ENCODE results near the gene SASH1.

DNA sequence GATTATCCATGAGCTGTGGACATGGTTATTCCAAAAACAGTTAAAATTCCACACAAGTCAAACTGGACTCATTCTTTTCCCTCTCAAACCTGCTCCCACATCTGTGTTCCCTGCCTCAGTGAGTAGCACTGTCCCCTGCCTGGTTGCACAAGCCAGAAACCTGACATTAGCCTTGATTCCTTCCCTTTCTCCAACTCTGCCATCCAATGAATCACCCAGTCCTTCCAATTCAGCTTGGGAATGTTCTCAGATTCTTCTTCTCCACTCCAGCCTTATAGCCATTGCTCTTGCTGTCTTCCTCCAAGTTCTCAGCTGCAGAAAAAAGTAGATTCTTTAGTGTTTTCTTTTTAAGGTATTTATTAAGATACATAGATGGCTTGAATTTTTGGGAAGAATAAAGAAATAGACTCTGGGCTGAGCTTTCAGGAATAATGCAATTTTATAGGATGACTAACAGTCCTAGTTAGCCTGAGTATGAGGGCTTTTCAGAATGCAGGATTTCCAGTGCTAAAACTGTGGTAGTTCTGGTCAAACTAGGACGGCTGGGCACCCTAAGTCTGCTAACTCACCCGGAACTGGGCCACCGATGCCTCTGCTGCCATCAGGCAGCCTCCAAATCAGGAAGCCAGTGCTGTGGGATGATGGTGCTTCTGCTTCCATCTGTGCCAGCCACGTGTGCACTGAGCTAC, 18.2 kb upstream of the SASH1 start:
- TF ChIP-seq PRRX2 (CRISPR knock-in tag; IDR thresholded peaks at IDR 0.05) (no peak), SMAD3 (CRISPR knock-in tag; IDR thresholded peaks at IDR 0.05; ENCODE audit: borderline replicate concordance) (no peak), TCF7 (CRISPR knock-in tag; IDR thresholded peaks at IDR 0.05; ENCODE audit: low read depth) (no peak), RELA (CRISPR knock-in tag; IDR thresholded peaks at IDR 0.05; ENCODE audit: borderline replicate concordance) (no peak), ZNF121 (CRISPR knock-in tag; IDR thresholded peaks at IDR 0.05) (no peak), ZNF232 (CRISPR knock-in tag; IDR thresholded peaks at IDR 0.05) (no peak)
- TF ChIP-seq, protein P1, sequence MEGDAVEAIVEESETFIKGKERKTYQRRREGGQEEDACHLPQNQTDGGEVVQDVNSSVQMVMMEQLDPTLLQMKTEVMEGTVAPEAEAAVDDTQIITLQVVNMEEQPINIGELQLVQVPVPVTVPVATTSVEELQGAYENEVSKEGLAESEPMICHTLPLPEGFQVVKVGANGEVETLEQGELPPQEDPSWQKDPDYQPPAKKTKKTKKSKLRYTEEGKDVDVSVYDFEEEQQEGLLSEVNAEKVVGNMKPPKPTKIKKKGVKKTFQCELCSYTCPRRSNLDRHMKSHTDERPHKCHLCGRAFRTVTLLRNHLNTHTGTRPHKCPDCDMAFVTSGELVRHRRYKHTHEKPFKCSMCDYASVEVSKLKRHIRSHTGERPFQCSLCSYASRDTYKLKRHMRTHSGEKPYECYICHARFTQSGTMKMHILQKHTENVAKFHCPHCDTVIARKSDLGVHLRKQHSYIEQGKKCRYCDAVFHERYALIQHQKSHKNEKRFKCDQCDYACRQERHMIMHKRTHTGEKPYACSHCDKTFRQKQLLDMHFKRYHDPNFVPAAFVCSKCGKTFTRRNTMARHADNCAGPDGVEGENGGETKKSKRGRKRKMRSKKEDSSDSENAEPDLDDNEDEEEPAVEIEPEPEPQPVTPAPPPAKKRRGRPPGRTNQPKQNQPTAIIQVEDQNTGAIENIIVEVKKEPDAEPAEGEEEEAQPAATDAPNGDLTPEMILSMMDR (IDR thresholded peaks at IDR 0.05), result no peak
- TF ChIP-seq, protein P2, sequence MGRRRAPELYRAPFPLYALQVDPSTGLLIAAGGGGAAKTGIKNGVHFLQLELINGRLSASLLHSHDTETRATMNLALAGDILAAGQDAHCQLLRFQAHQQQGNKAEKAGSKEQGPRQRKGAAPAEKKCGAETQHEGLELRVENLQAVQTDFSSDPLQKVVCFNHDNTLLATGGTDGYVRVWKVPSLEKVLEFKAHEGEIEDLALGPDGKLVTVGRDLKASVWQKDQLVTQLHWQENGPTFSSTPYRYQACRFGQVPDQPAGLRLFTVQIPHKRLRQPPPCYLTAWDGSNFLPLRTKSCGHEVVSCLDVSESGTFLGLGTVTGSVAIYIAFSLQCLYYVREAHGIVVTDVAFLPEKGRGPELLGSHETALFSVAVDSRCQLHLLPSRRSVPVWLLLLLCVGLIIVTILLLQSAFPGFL (CRISPR knock-in tag; IDR thresholded peaks at IDR 0.05; ENCODE audit: borderline replicate concordance), result no peak
- TF ChIP-seq, protein P3, sequence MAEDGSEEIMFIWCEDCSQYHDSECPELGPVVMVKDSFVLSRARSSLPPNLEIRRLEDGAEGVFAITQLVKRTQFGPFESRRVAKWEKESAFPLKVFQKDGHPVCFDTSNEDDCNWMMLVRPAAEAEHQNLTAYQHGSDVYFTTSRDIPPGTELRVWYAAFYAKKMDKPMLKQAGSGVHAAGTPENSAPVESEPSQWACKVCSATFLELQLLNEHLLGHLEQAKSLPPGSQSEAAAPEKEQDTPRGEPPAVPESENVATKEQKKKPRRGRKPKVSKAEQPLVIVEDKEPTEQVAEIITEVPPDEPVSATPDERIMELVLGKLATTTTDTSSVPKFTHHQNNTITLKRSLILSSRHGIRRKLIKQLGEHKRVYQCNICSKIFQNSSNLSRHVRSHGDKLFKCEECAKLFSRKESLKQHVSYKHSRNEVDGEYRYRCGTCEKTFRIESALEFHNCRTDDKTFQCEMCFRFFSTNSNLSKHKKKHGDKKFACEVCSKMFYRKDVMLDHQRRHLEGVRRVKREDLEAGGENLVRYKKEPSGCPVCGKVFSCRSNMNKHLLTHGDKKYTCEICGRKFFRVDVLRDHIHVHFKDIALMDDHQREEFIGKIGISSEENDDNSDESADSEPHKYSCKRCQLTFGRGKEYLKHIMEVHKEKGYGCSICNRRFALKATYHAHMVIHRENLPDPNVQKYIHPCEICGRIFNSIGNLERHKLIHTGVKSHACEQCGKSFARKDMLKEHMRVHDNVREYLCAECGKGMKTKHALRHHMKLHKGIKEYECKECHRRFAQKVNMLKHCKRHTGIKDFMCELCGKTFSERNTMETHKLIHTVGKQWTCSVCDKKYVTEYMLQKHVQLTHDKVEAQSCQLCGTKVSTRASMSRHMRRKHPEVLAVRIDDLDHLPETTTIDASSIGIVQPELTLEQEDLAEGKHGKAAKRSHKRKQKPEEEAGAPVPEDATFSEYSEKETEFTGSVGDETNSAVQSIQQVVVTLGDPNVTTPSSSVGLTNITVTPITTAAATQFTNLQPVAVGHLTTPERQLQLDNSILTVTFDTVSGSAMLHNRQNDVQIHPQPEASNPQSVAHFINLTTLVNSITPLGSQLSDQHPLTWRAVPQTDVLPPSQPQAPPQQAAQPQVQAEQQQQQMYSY (CRISPR knock-in tag; IDR thresholded peaks at IDR 0.05), result no peak

Measured in WTC11 (cell line).